Epithelial cell of proximal tubule (primary cell): ENCODE results near the gene PRRT1B. TPM values are rescaled to one million over a fixed set of nuclear protein-coding genes. Genes with fewer than 3 reads are reported as not detected.

Source experiments
- DNase-seq: peaks from one replicate; pipeline ENCODE4 v3.0.0-alpha.2; 2011; ENCODE audit warnings: low read depth
- H3K4me3 ChIP-seq: 2 replicates; pipeline ENCODE4 v1.5.1; 2011; ENCODE audit warnings: low read depth, mild to moderate bottlenecking, low read length
- CTCF ChIP-seq: conservative IDR thresholded peaks from 2 replicates; pipeline ENCODE4 v1.5.1; 2012; ENCODE audit warnings: low read depth, mild to moderate bottlenecking, low read length
- total RNA-seq: library from RNA; depleted of rRNA; stranded (reverse); fragments of >200 nt; gene quantifications from 2 replicates; pipeline ENCODE4 v1.2.3, GENCODE V29; 2015

PRRT1B gene
- total RNA-seq, 1 donor from 2014 or later, result not detected

GRCh38 chr9:131587906-131588305 is 42.6 kb downstream of the PRRT1B start:
- TF ChIP-seq CTCF, result no peak

GRCh38 chr9:131588396-131588795 is 43.1 kb downstream of the PRRT1B start:
- no peak for DNase-seq
- TF ChIP-seq CTCF, result no peak
- no peak overlapping the region for H3K4me3 ChIP-seq

More at GRCh38 chr9:131587906-131588305, 42.6 kb downstream of the PRRT1B start:
- H3K4me3 ChIP-seq, result no peak overlapping the region
- DNase-seq, result no peak

GRCh38 chr9:131589124-131589711 is 43.9 kb downstream of the PRRT1B start:
- no peak overlapping the region for H3K4me3 ChIP-seq
- DNase-seq, result no peak
- TF ChIP-seq CTCF, result no peak

GRCh38 chr9:131589993-131590392 is 44.7 kb downstream of the PRRT1B start:
- DNase-seq, result no peak
- no peak overlapping the region for H3K4me3 ChIP-seq
- TF ChIP-seq CTCF, result no peak

GRCh38 chr9:131590449-131590848 is 45.1 kb downstream of the PRRT1B start:
- no peak for DNase-seq
- no peak overlapping the region for H3K4me3 ChIP-seq
- TF ChIP-seq CTCF, result no peak

- no peak for DNase-seq
- peak; percentile 91 for TF ChIP-seq CTCF
- no peak overlapping the region for H3K4me3 ChIP-seq
Observed at GRCh38 chr9:131590907-131591844, 45.9 kb downstream of the PRRT1B start.
